GM19328 (cell line): ENCODE data around the gene DLST.
A peak's percentile ranks its signal among the peaks of the same experiment; 100 is the strongest.

Source experiments
- ATAC-seq: cut with Tn5 transposase; IDR thresholded peaks from one replicate; pipeline ENCODE4 v1.9.1; 2021; ENCODE audit warnings: mild to moderate bottlenecking, moderate library complexity; ENCODE audit not compliant: unreplicated experiment

Gene DLST

DNA sequence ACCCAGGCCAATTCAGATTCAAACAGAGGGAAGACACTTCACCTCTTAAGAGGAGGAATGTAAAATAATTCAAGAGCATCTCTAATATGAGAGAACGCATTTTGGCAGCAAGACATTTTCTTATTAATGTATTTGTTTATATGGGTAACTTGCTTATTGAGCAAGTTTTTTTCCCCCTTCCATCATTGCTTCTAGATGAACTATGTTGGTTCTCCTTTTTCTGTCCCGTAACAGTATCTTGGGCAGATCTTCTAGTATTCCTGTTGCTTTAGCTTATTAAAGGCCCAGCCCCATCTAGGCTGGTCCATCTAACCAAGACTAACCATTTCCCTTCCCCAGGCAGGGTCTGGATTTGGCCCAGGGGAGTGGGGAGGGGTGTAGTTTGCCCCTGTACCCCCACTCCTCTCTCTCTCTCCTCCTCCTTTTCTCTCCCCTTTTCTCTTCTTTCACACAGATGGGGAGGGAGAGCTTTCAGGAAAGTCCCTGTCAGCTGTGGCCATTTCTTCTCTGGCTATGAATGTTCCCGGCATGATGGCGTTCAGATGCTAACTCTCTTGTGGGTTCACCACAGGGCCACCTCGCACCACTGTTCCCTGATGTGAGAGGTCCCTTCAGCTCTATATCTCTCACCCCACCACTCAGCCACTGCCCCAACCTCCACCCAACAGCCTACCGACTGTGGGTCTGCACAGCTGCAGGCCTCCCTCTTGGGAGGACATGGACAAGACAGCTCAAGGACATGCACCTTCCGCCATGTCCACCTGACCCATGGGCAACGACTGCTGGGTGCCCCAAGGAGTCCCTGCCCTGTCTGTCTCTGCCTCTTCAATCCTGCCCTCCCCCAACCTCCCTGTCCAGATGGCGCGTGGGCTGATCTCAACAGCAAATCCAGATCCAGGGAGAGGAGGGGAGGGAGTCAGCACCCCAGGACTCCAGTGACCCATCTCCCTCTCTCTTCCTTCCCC lies 57.1 kb downstream of the DLST start:
- ATAC-seq = no peak

DNA sequence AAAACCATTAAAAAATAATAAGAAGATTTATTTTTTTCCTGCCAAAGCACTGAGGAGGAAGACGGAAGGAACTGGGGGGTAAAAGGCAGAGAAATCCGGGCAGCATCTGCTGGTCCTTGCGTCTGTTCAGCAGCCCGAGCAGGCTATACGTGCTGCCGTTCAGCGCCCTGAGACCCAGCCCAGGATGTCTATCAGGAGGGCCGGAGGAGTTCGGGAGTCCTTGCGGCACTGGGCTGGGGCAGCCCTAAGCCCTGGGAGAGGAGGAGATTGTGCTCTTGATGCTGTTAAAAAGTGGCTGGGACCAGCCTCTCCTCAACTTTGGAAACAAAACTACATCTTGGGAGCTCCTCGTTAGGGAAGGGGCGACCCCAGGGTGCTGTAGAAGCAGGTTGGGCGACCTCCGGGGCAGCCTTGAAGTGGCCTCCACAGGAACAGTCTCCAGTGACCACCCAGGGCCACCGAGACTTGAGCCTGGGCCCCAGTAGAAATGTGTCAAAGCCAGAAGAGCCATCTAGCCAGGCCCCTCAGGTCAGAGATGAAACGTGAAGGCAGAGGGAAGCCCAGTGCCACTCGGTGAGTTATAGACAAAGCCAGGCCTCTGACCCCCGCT lies 59.3 kb downstream of the DLST start:
- no peak for ATAC-seq

DNA sequence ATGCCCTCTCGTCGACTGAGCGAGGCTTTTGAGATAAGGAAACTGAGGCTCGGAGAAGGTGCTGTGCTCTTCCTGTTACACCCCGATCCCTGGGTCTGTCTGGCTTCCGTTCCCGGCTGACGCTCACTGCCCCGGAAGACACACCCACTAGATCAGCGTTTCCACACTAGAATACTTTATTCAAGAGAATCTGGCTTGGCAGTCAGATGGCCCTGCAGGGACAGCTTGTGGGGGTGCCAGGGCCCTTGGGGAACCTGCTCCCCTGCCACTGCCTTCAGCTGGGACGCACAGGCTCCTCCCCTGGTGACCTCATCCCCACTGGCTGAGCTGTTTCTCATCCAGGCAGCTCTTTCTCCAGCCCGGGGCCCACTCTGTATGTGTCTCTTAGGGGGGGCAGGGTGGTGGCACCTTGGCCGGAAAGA lies 60.0 kb downstream of the DLST start:
- ATAC-seq = peak; percentile 42

DNA sequence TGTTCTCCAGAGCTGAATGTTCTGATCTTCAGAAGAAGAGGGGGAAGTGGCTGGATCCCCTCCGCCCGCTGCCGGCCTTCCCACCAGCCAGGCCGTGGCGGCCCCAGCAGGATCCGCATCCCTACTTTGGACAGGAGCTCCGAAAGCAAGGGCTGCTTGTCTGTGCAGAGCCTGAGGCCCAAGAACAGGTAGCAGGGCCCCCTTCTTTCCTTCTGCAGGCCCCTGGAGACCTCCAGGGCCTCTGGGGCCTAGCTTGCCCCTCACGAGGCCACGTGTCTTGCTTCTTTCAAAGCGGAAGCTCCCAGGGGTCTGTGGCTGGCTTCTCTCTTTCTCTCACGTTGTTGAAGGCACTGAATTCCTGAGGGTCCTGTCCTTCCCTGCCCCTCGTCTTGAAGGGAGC lies 60.5 kb downstream of the DLST start:
- no peak for ATAC-seq

DNA sequence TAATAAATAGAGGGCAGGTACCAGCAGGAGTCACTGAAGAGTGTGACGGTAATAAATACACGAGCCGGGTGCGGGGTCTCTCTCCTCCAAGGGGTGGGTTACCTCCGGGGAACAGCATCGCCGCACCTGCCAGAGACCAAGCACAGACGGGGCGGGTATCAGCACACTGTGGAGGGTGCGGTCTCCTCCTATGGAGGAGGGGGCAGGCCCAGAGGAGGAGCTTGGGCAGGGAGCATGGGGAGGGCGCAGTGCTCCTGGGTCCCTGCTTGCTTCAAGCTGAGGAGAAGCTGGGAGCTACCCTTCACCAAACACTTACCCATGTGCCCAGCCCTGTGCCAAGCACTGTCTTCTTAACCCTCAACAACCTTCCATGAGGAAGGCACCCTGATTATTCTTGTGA lies 60.9 kb downstream of the DLST start:
- ATAC-seq = no peak

DNA sequence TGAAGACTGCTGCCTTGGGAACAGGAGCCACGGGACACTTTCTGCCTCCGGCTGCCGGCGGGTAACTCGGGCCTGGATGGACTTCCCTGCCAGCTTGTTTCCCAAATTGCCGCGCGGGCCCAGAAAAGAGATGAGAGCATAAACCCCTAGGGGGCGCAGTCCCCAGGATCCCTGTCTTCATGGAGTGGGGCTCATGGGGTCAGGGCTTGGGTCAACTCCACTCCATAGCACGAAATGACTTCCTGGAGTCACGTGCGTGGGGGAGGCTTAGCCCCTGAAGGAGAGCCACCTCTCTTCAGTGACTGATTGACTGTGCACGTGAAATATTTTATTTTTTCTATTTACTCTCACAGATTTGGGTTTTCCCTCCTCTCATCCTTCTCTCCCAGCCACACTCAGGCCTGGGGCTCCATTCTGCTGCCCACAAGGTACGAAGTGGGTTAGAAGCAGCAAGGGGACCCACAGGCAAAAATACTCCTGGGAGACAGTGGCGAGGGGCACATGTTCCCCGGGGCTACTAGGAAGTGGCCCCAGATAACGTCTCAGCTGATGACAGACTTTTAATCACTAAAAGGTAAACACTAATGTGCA lies 63.6 kb downstream of the DLST start:
- no peak for ATAC-seq

DNA sequence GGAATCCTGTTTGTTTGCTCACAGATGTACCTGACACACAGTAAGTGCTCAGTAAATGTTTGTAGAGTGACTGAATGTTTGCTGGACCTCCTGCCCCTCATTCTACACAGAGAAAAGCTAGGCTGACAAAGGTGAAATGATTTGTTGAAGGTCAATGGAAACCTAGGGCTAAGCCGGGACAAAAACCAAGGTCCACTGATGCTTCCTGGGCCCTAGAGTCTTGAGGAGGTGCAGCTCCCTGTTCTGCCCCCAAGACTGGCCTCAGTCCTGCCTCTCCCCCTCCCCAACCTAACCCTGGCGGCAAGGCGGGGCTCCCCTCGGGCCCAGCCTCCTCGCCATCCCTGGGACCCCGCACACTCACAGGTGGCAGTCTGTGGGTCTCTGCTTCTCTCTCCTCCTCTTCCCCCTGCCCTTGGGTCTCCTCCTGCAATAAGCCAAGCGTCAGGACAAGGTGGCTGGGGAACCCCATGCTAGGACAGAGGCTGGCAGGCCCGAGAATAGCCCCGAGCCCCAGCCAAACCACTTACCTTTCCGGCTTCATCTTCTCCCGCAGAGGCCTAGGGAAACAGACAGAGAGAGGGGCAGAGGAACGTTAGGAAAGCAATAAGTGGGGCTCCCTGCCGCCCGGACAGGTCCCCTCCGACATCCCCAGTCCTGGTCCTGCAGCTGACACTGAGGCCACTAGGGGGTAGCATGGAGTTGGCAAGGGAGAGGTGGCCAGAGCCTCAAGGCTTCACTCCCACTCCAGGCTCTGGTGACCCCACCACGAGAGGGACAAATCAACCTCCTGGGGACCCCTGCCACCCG lies 64.3 kb downstream of the DLST start:
- ATAC-seq = no peak

DNA sequence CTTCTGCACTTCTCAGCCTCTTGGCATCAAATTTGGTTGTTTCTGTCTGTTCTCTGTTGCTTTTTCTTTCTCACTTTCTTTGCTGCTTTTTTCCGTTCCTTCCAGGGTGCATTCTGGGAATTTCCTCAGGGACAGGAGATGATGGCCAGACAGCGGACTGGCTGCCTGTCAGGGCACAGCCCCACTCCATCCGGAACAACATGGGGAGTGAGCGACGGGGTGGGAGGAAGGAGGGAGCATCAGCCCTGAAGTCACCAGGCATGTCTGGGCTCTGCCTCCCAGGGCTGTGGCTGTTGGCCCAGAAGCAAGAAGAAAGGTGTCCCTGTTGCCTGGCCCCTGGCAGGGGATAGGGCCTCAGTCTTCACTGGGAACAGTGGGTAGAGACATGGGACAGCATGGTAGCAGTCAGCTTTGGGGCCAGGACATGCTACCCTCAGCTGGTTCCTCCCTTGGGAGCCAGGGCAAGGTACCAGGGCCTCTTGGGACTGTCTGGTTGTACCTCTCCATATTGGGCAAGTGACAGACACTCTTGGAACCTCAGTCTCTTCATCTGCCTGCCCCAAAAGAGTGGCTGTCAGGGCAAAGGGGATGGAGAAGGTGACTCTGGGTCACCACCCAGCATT lies 65.1 kb downstream of the DLST start:
- no peak for ATAC-seq

DNA sequence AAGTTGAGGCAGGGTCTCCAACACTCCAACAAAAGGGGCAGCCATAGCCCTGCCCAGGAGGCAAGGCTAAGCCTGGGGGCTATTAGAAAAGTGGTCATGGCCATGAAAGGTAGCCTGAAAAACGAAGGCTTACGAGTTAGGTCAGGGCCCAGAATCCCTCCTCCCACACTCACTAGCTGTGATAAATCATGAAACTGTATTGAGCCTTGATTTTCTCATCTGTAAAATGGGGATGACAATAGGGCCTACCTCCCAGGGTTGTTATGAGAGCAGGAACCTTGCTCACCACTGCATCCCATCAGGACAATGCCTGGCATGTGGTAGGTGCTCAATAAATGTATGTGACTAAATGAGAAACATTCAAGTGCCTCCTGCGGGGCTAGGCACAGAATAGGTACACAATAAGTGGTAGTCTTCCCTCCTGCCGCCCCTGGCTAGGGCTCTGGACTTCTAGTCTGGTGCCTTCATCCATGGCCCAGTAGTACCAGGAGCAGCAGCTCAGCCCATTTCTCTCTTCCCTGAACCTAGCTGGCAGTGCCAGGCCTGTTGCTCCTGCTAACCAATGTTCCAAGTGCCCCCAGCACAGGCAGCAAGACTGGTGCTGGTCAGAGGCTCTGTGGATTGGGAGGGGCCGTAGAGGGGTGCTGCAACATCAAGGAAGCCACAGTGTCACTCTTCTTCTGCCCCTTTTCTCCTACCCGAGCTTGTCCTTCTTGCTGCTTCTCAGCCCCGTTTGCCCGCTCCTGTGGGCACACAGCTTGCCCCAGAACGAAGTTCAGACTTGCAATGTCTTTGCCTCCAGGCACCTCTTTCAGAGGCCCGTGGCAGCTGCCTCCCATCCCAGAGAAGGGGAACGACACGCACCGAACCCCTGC lies 65.9 kb downstream of the DLST start:
- ATAC-seq = no peak

DNA sequence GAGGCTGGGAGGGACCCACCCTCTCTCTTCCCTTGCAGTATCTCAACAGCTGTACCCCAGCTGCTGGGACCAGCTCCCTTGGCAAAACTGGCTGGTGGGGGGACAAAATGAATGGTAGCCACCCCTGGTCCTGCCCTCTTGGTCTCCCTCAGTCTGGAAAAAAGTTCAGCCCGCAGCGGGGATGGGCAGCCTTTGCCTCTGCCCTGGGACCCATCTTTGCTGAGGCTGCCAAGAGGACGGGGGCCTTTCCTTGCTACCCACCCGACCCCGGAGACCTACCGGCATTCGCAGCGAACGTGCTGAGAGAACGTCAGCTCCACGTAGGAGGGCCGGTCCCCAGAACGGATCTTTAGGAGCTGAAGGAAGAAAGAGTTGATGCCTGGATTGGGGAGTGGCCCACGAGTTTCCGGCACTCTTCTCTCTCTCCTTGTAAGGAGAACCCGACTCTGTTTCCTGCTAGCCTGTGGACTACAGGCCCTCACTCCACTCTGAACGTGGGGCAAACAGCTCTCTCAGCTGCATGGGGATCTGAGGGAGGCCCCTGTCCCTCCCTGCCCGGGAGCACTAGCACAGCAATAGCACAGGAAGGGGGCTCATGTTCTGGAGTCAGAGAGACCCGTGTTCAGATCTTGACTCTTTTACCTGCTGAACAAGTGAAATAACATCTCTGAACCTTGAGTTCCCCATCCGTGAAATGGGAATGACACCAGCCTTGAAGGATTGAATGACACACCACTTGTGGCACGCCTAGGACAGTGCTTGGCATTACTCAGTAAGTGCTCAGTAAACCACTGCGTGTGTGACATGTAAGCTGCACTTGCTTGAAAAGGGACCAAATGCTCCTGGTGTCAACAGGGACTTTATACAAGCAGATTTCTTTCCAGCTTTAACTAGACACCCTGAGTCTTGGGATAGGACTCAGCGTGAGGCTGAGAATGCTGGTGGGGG lies 66.8 kb downstream of the DLST start:
- ATAC-seq = no peak

DNA sequence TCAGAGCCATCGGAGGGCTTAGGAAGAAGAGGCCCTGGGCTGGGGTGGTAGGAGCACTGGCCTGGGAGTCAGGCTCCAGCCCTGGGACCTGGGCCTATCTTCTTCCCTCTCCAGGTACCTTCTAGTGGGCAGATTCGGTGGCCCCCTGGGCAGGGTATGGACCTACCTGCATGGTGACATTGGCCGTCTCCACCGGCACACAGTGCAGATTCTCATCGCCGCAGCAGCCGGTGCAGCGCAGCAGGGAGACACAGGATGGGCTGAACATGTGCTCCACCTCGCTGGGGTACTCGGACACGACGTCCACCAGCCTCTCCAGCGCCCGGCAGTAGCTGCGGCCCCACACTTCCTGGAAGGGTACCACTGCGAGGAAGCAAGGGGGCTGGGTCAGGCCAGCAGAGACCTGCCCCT lies 67.5 kb downstream of the DLST start:
- no peak for ATAC-seq

DNA sequence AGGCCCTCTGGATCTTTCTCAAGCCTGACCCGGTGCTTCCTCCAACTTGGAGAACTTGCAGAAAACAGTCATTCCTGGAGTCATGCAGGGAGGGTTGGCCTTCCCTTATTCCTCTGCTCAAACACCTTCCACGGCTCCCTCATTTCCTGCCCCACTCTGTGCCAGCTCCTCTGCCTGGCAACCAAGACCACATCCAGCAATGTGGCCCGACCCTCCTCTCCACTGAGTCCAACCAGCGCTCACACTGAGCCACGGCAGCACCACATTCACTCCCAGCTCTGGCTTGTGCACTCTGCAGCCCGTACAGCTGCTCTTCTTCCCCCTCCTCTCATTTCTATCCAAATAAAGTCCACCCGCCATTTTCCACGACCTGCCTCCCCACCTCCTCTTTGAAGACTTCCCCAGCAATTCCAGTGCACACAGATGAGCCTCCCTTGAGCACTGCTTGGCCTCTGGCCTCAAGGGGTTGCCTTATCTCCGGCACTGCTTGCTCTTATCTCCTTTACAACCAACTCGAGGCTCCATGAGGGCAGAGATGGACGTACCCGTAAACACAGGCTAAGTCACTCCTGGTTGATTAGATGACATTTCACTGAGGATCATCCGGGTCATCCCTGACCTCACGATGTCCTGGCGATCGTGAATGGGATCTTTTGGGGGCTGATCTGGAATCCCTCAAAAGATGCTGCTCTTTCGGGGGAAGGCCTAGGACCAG lies 68.3 kb downstream of the DLST start:
- no peak for ATAC-seq

DNA sequence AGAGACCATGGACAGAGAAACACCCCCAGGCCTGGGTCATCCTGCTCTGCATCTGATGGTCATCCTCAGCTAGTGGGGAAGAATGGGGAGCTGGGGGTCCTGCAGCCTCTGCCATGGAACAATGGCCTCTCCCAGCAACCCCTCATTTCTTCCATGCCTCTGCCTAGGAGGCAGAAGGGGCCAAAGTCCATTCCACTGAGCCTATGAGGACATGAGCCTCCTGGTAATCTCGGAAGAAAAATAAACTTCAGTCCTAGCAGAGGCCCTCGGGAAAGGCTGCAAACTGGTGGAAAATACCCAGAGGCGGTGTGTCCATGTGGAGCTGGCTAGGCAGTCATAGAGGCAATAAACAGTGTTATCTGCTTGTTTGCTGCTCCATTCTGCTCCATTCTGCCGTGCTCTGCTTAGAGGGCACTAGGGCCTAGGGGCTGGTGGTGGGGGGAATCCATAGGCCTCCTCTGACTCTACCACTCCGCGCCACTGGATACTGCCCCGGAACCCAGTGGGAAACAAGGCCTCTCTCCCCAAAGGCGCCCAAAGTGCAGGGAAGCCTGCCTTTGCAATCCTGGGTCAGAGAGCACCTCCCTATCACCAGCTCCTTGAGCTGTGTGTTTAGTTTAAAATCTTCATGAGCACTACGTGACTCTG lies 69.2 kb downstream of the DLST start:
- ATAC-seq = no peak

DNA sequence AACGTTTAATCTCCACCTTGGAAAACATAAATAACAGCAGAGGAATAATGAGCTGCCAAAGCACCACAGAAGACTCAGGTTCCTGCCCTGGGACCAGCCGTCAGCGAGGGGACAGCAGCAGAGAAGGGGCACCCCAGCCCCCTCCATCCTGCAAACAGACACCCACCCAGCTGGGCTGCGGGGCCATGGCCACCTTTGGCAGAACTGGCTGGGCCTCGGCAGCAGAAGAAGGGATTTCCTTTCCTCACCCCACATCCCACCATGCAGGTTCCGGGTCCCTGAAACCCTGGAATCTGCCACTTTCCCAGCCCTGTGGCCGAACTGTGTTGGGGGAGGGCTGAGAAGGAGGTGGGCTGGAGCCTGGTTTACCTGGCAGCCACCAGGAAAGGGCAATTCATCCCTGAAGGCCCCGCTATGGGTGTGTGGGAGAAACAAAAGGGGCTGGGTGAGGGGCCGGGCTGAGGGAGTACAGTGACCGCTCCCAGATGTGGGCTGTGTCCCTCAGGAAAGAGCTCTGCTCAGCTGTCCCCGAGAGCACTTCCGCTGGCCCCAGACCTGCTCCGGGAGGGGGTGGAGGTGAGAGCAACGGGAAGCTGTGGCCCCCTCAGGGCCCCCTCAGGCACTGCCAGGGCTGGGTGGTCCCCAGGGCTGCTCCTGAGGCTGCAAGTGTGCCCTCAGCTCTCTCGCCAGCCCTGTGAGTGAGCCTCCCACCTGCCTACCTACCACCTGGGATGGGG lies 69.9 kb downstream of the DLST start:
- ATAC-seq = no peak

DNA sequence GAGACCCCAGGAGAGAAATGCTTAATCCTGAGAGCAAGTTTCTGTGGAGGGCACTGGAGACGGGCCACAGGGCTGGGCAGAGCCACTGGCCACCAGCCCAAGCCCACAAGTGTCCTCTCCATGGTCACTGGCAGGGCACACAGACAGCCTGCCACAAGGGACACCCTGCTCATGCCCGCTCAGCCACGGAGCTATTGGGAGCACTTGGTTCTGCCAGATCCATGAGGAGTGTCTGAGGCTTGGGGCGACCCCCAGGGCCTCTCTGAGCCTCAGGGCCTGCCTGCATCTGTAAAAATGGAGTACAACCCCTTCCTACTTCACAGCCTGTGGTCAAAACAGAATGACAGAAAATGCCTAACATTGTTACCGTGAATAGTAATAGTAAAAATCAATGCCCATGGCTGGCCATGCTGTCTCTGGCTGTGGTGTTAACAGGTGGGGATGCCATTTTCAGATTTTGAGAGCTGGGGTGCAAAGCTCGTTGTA lies 70.5 kb downstream of the DLST start:
- ATAC-seq = no peak

DNA sequence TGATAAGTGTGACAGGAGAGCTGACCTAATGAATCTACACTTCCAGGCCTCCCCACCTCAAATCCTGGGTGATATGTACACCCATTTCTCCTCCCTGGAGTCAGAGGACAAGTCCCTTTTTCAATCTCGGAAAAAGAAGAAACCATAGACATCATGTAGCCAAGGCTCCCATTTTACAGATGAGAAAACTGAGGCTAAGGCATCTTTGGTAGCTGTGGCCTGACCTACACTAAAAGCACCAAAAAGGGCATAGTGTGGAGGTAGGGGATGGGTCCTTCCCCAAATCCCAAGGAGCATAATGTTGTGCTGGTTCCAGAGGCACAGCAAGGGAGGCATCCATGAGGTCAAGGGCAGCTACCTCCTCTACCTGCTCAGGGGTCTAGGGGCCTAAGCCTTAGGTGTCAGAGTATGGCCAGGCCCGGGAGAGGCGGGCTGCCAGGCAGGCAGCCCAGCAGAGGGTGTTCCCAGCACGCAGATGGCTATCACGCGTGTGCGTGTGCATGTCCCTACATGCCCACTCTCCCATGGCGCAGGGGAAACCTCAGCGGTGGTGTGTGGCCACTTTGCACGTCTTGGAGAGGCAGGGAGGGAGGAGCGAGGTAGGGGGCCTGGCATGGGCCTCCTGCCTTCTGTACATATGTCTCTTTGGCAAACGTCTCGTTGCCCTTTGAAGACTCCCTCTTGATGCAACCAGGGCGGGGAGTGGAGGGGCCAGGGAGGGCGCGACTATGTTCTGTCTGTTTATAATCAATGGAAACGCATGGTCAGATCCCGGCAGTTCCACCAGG lies 71.2 kb downstream of the DLST start:
- ATAC-seq = no peak
